Lower leg skin (tissue), 3 donors: ENCODE data around the gene SECISBP2.

Experiments
- CTCF ChIP-seq, 3 donors: fragments of 450-650 bp; IDR thresholded peaks; one replicate each; pipeline ENCODE4 v1.5.1; 2016; ENCODE audit warnings: antibody characterized with exemption in 3 of 3, mild to moderate bottlenecking in 3 of 3, moderate library complexity in 2 of 3
- POLR2A ChIP-seq, 2 donors: fragments of 450-650 bp; IDR thresholded peaks; one replicate each; pipeline ENCODE4 v1.6.1; 2016 to 2017; ENCODE audit warnings: antibody characterized with exemption in 2 of 2, mild to moderate bottlenecking in 1 of 2, moderate library complexity in 1 of 2

DNA sequence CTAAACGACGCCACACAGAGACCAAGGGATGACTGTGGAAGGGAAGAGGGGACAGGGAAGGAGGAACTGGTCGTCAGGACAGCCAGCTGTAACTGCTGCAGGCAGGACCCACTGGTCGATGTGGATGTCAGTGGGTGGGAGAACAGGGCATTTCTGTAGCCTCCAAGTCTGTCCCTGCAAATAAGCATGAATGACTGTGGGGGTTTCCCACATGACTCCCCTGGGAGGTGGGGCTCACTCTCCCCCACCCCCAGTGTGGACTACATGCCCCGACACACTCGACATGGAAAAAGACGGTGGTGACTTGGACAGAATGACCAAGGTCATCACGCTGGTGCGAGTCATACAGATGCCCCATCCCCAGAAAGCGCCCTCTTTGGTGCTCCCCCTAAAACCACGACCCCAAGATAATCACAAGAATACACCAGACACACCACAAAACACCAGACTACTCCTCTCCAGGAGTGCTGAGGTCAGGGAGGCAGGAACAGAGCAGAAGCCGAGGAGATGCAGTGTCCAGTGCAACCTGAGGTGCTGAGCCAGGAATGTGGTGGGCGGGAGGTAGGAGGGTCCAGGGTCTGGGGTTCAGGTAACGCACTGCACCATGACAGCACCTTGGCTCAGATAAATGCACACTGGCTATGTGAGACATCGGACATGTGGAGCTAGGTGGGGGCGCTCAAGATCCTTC, 64.9 kb downstream of the SECISBP2 start:
- TF ChIP-seq CTCF (IDR thresholded peaks at IDR 0.05) (no peak), POLR2A (IDR thresholded peaks at IDR 0.05) (no peak)
